Loucy (cell line): ENCODE results near the gene IP6K2.

Experiments
- H2AFZ ChIP-seq: fragments of 200-600 bp; sonication (generic); 2 replicates; pipeline ENCODE4 v1.6.0; 2016; ENCODE audit warnings: antibody characterized with exemption, mild to moderate bottlenecking, low read length, moderate library complexity
- H3F3A ChIP-seq: fragments of 200-600 bp; 2 replicates; pipeline ENCODE4 v1.6.0; 2016; ENCODE audit warnings: antibody characterized with exemption, low read depth, mild to moderate bottlenecking
- H3K27me3 ChIP-seq: fragments of 200-600 bp; sonication (generic); 2 replicates; pipeline ENCODE4 v1.6.1; 2014; ENCODE audit warnings: low read length, mild to moderate bottlenecking; ENCODE audit not compliant: insufficient read depth, poor library complexity, severe bottlenecking
- H3K36me3 ChIP-seq: fragments of 200-600 bp; sonication (generic); 2 replicates; pipeline ENCODE4 v1.6.1; 2016; ENCODE audit warnings: low read length; ENCODE audit not compliant: insufficient read depth
- H3K4me1 ChIP-seq: fragments of 200-600 bp; sonication (generic); 2 replicates; pipeline ENCODE4 v1.5.1; 2014; ENCODE audit warnings: low read length, mild to moderate bottlenecking; ENCODE audit not compliant: insufficient read depth, poor library complexity, severe bottlenecking
- H3K4me2 ChIP-seq: fragments of 200-600 bp; sonication (generic); 2 replicates; pipeline ENCODE4 v1.6.0; 2014; ENCODE audit warnings: antibody characterized with exemption, low read length, low read depth, mild to moderate bottlenecking; ENCODE audit not compliant: poor library complexity, severe bottlenecking
- H3K4me3 ChIP-seq: fragments of 200-600 bp; sonication (generic); 2 replicates; pipeline ENCODE4 v1.5.1; 2014; ENCODE audit warnings: low read length, mild to moderate bottlenecking, mixed read lengths; ENCODE audit not compliant: poor library complexity, severe bottlenecking
- H3K79me2 ChIP-seq: fragments of 200-600 bp; sonication (generic); 2 replicates; pipeline ENCODE4 v1.6.1; 2014; ENCODE audit warnings: low read length; ENCODE audit not compliant: insufficient read depth
- H3K9ac ChIP-seq: fragments of 200-600 bp; sonication (generic); 2 replicates; pipeline ENCODE4 v1.6.0; 2014; ENCODE audit warnings: mild to moderate bottlenecking, low read depth, low read length, moderate library complexity; ENCODE audit not compliant: poor library complexity, severe bottlenecking
- H3K9me2 ChIP-seq: fragments of 200-600 bp; sonication (generic); replicated peaks from 2 replicates; pipeline ENCODE4 v1.6.1; 2016; ENCODE audit warnings: low read depth, low read length, mixed read lengths
- H3K9me3 ChIP-seq: fragments of 200-600 bp; sonication (generic); 2 replicates; pipeline ENCODE4 v1.6.1; 2014; ENCODE audit warnings: mild to moderate bottlenecking, antibody characterized with exemption, low read length, low read depth; ENCODE audit not compliant: insufficient read depth
- H4K20me1 ChIP-seq: fragments of 200-600 bp; sonication (generic); 2 replicates; pipeline ENCODE4 v1.6.0; 2014; ENCODE audit warnings: antibody characterized with exemption, low read length, mild to moderate bottlenecking; ENCODE audit not compliant: insufficient read depth, poor library complexity, severe bottlenecking
- EZH2phosphoT487 ChIP-seq: fragments of 200-600 bp; IDR thresholded peaks from 2 replicates; pipeline ENCODE4 v1.6.1; 2018; ENCODE audit warnings: antibody characterized with exemption, mild to moderate bottlenecking, moderate library complexity, borderline replicate concordance
- TF ChIP-seq, protein P1 (sequence below): fragments of 200-600 bp; sonication (generic); conservative IDR thresholded peaks from 2 replicates; pipeline ENCODE4 v1.5.1; 2014; ENCODE audit warnings: mild to moderate bottlenecking, antibody characterized with exemption, low read length

Gene IP6K2

DNA sequence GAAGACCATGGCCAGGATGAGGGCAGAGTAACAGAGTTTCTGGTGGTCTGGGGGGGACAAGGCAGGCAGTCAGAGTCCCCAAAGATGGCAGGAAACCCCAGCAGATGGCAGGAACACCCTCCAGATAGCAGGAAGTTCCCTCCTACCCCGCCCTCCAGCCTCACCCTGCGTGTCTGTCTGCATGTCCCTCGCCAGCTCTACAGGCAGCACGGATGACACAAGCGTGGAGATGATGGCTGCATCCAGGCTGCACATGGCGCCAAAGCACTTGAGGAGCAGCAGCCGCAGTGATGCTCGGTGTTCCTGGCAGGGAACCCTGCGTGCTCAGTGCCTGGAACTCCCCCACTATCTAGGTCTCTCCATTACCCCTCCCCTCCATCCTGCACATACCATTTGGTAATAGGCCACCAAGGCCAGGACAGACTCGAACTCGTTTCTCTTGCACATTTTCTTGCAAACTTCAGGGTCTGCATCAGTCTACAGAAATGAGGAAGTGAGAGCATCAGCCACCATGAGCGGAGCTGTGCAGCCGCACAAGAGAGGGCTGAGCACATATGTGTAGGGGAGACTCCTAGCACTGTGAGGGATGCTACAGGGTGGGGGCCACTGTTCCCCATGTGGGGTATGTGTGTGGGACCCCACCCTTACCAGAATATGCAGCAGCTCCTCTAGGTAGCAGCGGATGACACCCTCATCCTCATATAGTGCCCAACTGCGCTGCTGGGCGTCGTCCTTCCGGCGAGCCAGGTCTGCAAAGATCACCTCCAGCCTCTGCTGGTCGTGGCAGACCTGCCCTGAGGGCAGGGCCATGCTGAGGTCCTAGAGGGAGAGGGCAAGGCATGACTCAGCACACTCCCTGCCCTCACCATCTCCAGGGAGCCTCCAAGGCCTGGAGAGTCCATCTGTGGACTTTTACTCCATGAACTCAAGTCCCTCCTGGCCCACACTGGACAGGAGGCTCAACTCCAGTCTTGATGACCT, 37.3 kb downstream of the IP6K2 start:
- no peaks in the 10 kb centered on the region for H3K27me3 ChIP-seq
- no peaks in the 10 kb centered on the region for H3K9me3 ChIP-seq
- no peak overlapping the region for H2AFZ ChIP-seq
- peaks cover 20% of the 10 kb centered on the region for H3K79me2 ChIP-seq
- no peak overlapping the region for H3K9ac ChIP-seq
- no peaks in the 10 kb centered on the region for H3K9me2 ChIP-seq
- H3K4me1 ChIP-seq: peaks cover 14% of the 10 kb centered on the region
- no peak overlapping the region for H3K4me3 ChIP-seq
- H3K4me2 ChIP-seq: no peak overlapping the region
- TF ChIP-seq EZH2phosphoT487: no peak
- TF ChIP-seq, protein P1, sequence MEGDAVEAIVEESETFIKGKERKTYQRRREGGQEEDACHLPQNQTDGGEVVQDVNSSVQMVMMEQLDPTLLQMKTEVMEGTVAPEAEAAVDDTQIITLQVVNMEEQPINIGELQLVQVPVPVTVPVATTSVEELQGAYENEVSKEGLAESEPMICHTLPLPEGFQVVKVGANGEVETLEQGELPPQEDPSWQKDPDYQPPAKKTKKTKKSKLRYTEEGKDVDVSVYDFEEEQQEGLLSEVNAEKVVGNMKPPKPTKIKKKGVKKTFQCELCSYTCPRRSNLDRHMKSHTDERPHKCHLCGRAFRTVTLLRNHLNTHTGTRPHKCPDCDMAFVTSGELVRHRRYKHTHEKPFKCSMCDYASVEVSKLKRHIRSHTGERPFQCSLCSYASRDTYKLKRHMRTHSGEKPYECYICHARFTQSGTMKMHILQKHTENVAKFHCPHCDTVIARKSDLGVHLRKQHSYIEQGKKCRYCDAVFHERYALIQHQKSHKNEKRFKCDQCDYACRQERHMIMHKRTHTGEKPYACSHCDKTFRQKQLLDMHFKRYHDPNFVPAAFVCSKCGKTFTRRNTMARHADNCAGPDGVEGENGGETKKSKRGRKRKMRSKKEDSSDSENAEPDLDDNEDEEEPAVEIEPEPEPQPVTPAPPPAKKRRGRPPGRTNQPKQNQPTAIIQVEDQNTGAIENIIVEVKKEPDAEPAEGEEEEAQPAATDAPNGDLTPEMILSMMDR: no peak
- H3F3A ChIP-seq: no peaks in the 10 kb centered on the region
- no peaks in the 10 kb centered on the region for H4K20me1 ChIP-seq
- peaks cover 36% of the 10 kb centered on the region; the same call in 1 of the 2 replicates for H3K36me3 ChIP-seq

- TF ChIP-seq, protein P1: no peak
- TF ChIP-seq EZH2phosphoT487: no peak
- Histone ChIP-seq H3K4me1 (peaks cover 4% of the 10 kb centered on the region), H3K9ac (no peak overlapping the region), H3K79me2 (peaks cover 10% of the 10 kb centered on the region; the same call in 1 of the 2 replicates), H4K20me1 (no peaks in the 10 kb centered on the region), H3K4me3 (no peak overlapping the region), H3K9me2 (no peaks in the 10 kb centered on the region), H3F3A (no peaks in the 10 kb centered on the region), H3K36me3 (peaks cover 36% of the 10 kb centered on the region; the same call in 1 of the 2 replicates), H3K4me2 (no peak overlapping the region), H2AFZ (no peak overlapping the region), H3K27me3 (no peaks in the 10 kb centered on the region), H3K9me3 (no peaks in the 10 kb centered on the region)
Observed at GRCh38 chr3:48678566-48679380, 38.2 kb downstream of the IP6K2 start.

- Histone ChIP-seq H3F3A (no peaks in the 10 kb centered on the region), H3K9ac (no peak overlapping the region), H3K9me3 (no peaks in the 10 kb centered on the region), H3K36me3 (peaks cover 36% of the 10 kb centered on the region; the same call in 1 of the 2 replicates), H3K4me3 (no peak overlapping the region), H3K4me2 (no peak overlapping the region), H4K20me1 (no peaks in the 10 kb centered on the region), H3K27me3 (no peaks in the 10 kb centered on the region), H3K9me2 (no peaks in the 10 kb centered on the region), H3K4me1 (no peaks in the 10 kb centered on the region), H2AFZ (no peak overlapping the region), H3K79me2 (peaks cover 3% of the 10 kb centered on the region; the same call in 1 of the 2 replicates)
- TF ChIP-seq, protein P1: no peak
- TF ChIP-seq EZH2phosphoT487: no peak
Observed at GRCh38 chr3:48678056-48678455, 39.0 kb downstream of the IP6K2 start.
